Osteoblast (primary cell): ENCODE data around the gene DCUN1D2. TPM values are rescaled to one million over a fixed set of nuclear protein-coding genes. Genes with fewer than 3 reads are reported as not detected.
"Not testable (repeated sequence)": the region's sequence is repeated elsewhere in the genome, so short reads cannot be mapped to it uniquely, and the experiment has no call there.

ENCODE experiments used
- DNase-seq: peaks from one replicate; pipeline ENCODE4 v3.0.0; 2011; ENCODE audit warnings: low spot score, mixed read lengths; ENCODE audit not compliant: insufficient read length; ENCODE audit errors: missing footprints
- H2AFZ ChIP-seq: 2 replicates; pipeline ENCODE4 v1.6.0; 2011; ENCODE audit warnings: mild to moderate bottlenecking, low read length
- H3K27ac ChIP-seq: 2 replicates; pipeline ENCODE4 v1.5.1; 2011; ENCODE audit warnings: mild to moderate bottlenecking, low read depth, low read length, moderate library complexity
- H3K27me3 ChIP-seq: 2 replicates; pipeline ENCODE4 v1.6.0; 2012; ENCODE audit warnings: mild to moderate bottlenecking, control low read depth, inconsistent platforms, low read length, moderate library complexity; ENCODE audit not compliant: insufficient read depth
- H3K36me3 ChIP-seq: 2 replicates; pipeline ENCODE4 v1.5.1; 2011; ENCODE audit warnings: mild to moderate bottlenecking, low read length, control low read depth, moderate library complexity; ENCODE audit not compliant: insufficient read depth
- H3K4me1 ChIP-seq: 2 replicates; pipeline ENCODE4 v1.5.1; 2011; ENCODE audit warnings: mild to moderate bottlenecking, low read length, control low read depth, moderate library complexity; ENCODE audit not compliant: insufficient read depth
- H3K4me2 ChIP-seq: 2 replicates; pipeline ENCODE4 v1.6.0; 2011; ENCODE audit warnings: mild to moderate bottlenecking, low read length; ENCODE audit not compliant: insufficient read depth
- H3K4me3 ChIP-seq: fragments of 200-600 bp; sonication (generic); 3 replicates; pipeline ENCODE4 v1.5.1; 2012; ENCODE audit warnings: mild to moderate bottlenecking, low read length, inconsistent platforms; ENCODE audit not compliant: insufficient read depth
- H3K79me2 ChIP-seq: 2 replicates; pipeline ENCODE4 v1.6.0; 2012; ENCODE audit warnings: mild to moderate bottlenecking, low read length, control low read depth, inconsistent platforms; ENCODE audit not compliant: insufficient read depth
- H3K9me3 ChIP-seq: 2 replicates; pipeline ENCODE4 v1.5.1; 2011; ENCODE audit warnings: low read depth, low read length, control low read depth
- H4K20me1 ChIP-seq: 2 replicates; pipeline ENCODE4 v1.6.0; 2012; ENCODE audit warnings: mild to moderate bottlenecking, low read length, control low read depth; ENCODE audit not compliant: insufficient read depth
- total RNA-seq: library from RNA; depleted of rRNA; stranded (reverse); fragments of >200 nt; gene quantifications from 2 replicates; pipeline ENCODE4 v1.2.3, GENCODE V29; 2012
- TF ChIP-seq, protein P1 (sequence below): IDR thresholded peaks from 2 replicates; pipeline ENCODE4 v1.5.1; 2011; ENCODE audit warnings: mild to moderate bottlenecking, low read depth, low read length, moderate library complexity; ENCODE audit errors: extremely low read depth

DCUN1D2 gene
- total RNA-seq, 1 donor = 14.8 TPM

DNA sequence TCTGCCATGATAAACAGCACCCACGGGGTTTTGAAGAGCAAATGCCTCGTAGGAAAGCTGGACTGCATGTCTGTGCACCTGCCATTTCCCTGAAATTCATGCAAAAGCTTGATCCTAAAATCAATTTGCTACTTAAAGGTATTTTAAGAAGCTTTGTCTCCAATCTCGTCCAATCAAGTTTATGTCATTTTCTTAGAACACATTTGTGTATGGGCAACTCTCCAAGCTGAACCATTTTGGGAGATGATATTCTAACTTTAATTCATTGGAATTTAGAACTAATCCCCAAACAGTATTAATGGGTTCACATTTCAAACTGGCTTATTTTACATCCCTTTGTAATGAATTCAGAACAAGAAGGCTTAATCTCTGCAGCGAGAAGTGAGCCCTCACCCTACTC is 38.0 kb downstream of the DCUN1D2 start:
- Histone ChIP-seq H4K20me1 (no peaks in the 10 kb centered on the region), H3K79me2 (no peaks in the 10 kb centered on the region), H3K4me3 (no peak overlapping the region), H3K27me3 (no peaks in the 10 kb centered on the region), H3K27ac (no peak overlapping the region), H2AFZ (no peak overlapping the region), H3K36me3 (peaks cover 8% of the 10 kb centered on the region), H3K4me1 (peaks cover 7% of the 10 kb centered on the region), H3K4me2 (no peak overlapping the region), H3K9me3 (no peaks in the 10 kb centered on the region)
- TF ChIP-seq, protein P1, sequence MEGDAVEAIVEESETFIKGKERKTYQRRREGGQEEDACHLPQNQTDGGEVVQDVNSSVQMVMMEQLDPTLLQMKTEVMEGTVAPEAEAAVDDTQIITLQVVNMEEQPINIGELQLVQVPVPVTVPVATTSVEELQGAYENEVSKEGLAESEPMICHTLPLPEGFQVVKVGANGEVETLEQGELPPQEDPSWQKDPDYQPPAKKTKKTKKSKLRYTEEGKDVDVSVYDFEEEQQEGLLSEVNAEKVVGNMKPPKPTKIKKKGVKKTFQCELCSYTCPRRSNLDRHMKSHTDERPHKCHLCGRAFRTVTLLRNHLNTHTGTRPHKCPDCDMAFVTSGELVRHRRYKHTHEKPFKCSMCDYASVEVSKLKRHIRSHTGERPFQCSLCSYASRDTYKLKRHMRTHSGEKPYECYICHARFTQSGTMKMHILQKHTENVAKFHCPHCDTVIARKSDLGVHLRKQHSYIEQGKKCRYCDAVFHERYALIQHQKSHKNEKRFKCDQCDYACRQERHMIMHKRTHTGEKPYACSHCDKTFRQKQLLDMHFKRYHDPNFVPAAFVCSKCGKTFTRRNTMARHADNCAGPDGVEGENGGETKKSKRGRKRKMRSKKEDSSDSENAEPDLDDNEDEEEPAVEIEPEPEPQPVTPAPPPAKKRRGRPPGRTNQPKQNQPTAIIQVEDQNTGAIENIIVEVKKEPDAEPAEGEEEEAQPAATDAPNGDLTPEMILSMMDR = no peak
- no peak for DNase-seq

DNA sequence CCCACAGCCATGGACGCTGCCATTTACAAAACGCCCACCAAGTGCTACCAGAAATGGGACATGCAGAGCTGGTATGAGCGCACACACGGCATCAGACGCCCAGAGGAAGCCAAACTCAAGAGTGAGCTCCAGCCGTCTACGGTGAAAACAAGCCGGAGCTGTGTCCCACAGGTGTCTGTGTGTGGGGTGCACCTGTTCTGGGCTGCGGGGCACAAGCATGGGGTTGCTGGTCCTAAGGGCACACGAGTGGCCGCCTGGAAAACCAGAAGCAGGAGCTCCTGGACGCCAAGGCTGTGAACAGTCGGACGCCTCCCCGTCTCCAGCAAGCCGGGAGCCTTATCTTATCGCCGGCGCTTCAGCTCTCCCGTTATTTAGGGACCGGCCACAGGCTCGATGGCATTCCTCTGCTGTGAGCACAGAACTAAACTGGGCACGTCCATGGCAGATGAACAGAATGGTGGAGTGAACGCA is 38.5 kb downstream of the DCUN1D2 start:
- H2AFZ ChIP-seq = no peak overlapping the region
- no peak overlapping the region for H3K27ac ChIP-seq
- TF ChIP-seq, protein P1 = no peak
- H3K4me2 ChIP-seq = no peak overlapping the region
- no peaks in the 10 kb centered on the region for H3K9me3 ChIP-seq
- no peaks in the 10 kb centered on the region for H3K27me3 ChIP-seq
- peaks cover 7% of the 10 kb centered on the region for H3K4me1 ChIP-seq
- H3K4me3 ChIP-seq = no peak overlapping the region
- peaks cover 3% of the 10 kb centered on the region for H3K36me3 ChIP-seq
- H3K79me2 ChIP-seq = no peaks in the 10 kb centered on the region
- no peaks in the 10 kb centered on the region for H4K20me1 ChIP-seq
- no peak for DNase-seq

DNA sequence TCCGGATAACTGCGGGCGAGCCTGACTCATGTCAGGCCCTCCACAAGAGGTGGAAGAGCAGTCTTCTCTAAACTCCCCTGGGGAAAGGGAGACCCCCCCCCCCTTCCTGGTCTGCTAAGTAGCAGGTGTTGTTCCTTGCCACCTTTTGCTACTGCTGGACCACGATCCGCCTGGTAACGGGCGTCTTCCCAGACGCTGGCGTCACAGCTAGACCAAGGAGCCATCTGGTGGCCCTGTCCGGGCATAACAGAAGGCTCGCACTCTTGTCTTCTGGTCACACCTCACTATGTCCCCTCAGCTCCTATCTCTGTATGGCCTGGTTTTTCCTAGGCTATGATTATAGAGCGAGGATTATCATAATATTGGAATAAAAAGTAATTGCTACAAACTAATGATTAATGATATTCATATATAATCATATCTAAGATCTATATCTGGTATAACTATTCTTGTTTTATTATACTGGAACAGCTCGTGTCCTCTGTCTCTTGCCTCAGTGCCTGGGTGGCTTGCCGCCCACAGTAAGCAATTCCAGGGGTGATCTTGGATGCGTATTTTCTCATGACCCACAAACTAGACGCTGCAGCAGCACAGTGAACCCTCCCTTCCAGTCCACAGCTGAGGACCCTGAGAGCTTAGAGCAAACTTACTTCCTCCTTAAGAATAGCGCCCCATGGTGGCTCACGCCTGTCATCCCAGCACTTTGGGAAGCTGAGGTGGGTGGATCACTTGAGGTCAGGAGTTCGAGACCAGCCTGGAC is 39.5 kb downstream of the DCUN1D2 start:
- not testable (repeated sequence) for H3K4me3 ChIP-seq, H3K79me2 ChIP-seq, H3K4me2 ChIP-seq, H3K36me3 ChIP-seq, H3K4me1 ChIP-seq, H3K27me3 ChIP-seq, H2AFZ ChIP-seq, H3K27ac ChIP-seq, H4K20me1 ChIP-seq, DNase-seq, H3K9me3 ChIP-seq
- TF ChIP-seq, protein P1 = peak; percentile 28

DNA sequence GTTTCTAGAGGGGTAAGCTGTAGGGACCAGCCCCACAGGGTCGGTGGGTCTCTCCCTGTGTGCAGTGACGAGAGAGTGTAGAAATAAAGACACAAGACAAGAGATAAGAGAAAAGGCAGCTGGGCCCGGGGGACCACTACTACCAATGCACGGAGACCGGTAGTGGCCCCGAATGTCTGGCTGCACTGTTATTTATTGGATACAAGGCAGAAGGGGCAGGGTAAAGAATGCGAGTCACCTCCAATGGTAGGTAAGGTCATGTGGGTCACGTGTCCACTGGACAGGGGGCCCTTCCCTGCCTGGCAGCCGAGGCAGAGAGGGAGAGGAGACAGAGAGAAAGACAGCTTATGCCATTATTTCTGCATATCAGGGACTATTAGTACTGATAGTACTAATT is 40.2 kb downstream of the DCUN1D2 start:
- not testable (repeated sequence) for H3K27ac ChIP-seq, DNase-seq, H3K4me1 ChIP-seq, H2AFZ ChIP-seq, H3K4me3 ChIP-seq, H3K36me3 ChIP-seq, H3K9me3 ChIP-seq, H3K4me2 ChIP-seq, H3K27me3 ChIP-seq, H4K20me1 ChIP-seq, H3K79me2 ChIP-seq
